Upper lobe of left lung (tissue), 4 donors: ENCODE results near the gene DRAM1.

Source experiments
- CTCF ChIP-seq, 6 experiments: fragments of 450-650 bp in 4 of 6; fragments of 200-600 bp in 2 of 6; sonication (generic) in 2 of 6; IDR thresholded peaks; one replicate each; pipeline ENCODE4 v1.5.1; 2016 to 2019; ENCODE audit warnings: antibody characterized with exemption in 6 of 6
- POLR2A ChIP-seq, 4 donors: fragments of 450-650 bp; IDR thresholded peaks; one replicate each; pipeline ENCODE4 v1.5.1; 2016 to 2017; ENCODE audit warnings: antibody characterized with exemption in 4 of 4, mild to moderate bottlenecking in 2 of 4

- no peak for TF ChIP-seq POLR2A (IDR thresholded peaks at IDR 0.05)
- TF ChIP-seq CTCF (IDR thresholded peaks at IDR 0.05): no peak
These were observed 24.4 kb upstream of the DRAM1 start for GRCh38 chr12:101852998-101853397.
